HCT116 (cell line): ENCODE measurements around the gene SCAF1. TPM values are rescaled to one million over a fixed set of nuclear protein-coding genes. Genes with fewer than 3 reads are reported as not detected.
"Not testable (repeated sequence)": the region's sequence is repeated elsewhere in the genome, so short reads cannot be mapped to it uniquely, and the experiment has no call there.

Experiments used
- ATAC-seq: fragments of 200-7000 bp; cut with Tn5 transposase; 2 replicates; pipeline ENCODE4 v1.9.1; 2020; ENCODE audit warnings: mild to moderate bottlenecking, moderate library complexity
- BruUV-seq: library from RNA; stranded (reverse); fragments of 400-500 nt; replicated peaks from 2 replicates; lab custom pipeline; 2021; lab: Mats Ljungman, UMichigan
- CTCF ChIA-PET: fragments of 300-600 bp; sonication (Branson Sonifier 250); formaldehyde crosslinking; loops from one replicate; lab custom pipeline; 2021; ENCODE audit warnings: antibody characterized with exemption; lab: Charles Lee
- POLR2A ChIA-PET: fragments of 300-600, 350-600 bp; sonication (Branson Sonifier 250); formaldehyde crosslinking; loops from one replicate; lab custom pipeline; 2021; ENCODE audit warnings: antibody characterized with exemption; lab: Charles Lee
- RAD21 ChIA-PET, 2 experiments: fragments of 300-600 bp; sonication (Branson Sonifier 250); formaldehyde crosslinking; loops; one replicate each; lab custom pipeline; 2023; ENCODE audit warnings: low total read pairs in 2 of 2; ENCODE audit not compliant: uncharacterized antibody in 2 of 2, unreplicated experiment in 2 of 2, low non-redundant PET in 1 of 2; lab: Charles Lee
- DNase-seq: peaks from one replicate; pipeline ENCODE4 v3.0.0-alpha.2; 2010; ENCODE audit warnings: low read depth, low spot score
- H2AFZ ChIP-seq: fragments of 200-600 bp; shearing (Covaris generic), sonication (generic); 2 replicates; pipeline ENCODE4 v1.6.1; 2017; ENCODE audit warnings: low read depth, mixed run types, mixed read lengths, antibody characterized with exemption, low read length; ENCODE audit not compliant: poor library complexity, severe bottlenecking
- H3K27ac ChIP-seq: 2 replicates; pipeline ENCODE4 v1.5.1; 2012; ENCODE audit warnings: low read depth, low read length
- H3K27me3 ChIP-seq: fragments of 200-600 bp; sonication (generic); 2 replicates; pipeline ENCODE4 v1.6.1; 2016; ENCODE audit warnings: mixed run types, low read length, mixed read lengths; ENCODE audit not compliant: insufficient read depth
- H3K36me3 ChIP-seq, 2 experiments: fragments of 200-500 bp in 1 of 2; fragments of 200-600 bp in 1 of 2; sonication (Bioruptor generic) in 1 of 2; sonication (generic) in 1 of 2; 2 replicates each; pipeline versions ENCODE4 v1.5.1 to v1.6.1; 2014 to 2016; ENCODE audit warnings: low read length in 2 of 2, inconsistent platforms in 1 of 2, mixed read lengths in 1 of 2, mixed run types in 1 of 2; ENCODE audit not compliant: insufficient read depth in 2 of 2, control insufficient read depth in 1 of 2
- H3K4me1 ChIP-seq, 2 experiments: fragments of 200-600 bp in 1 of 2; sonication (generic) in 1 of 2; 2 replicates each; pipeline versions ENCODE4 v1.5.1 to v1.6.1; 2012 to 2017; ENCODE audit warnings: low read length in 2 of 2, inconsistent platforms in 1 of 2, mild to moderate bottlenecking in 1 of 2, mixed read lengths in 1 of 2, mixed run types in 1 of 2, moderate library complexity in 1 of 2; ENCODE audit not compliant: insufficient read depth in 2 of 2, control insufficient read depth in 1 of 2
- H3K4me2 ChIP-seq: fragments of 200-600 bp; sonication (generic); 2 replicates; pipeline ENCODE4 v1.6.1; 2017; ENCODE audit warnings: mixed run types, low read length, mixed read lengths
- H3K4me3 ChIP-seq, 2 experiments: fragments of 200-600 bp in 1 of 2; sonication (generic) in 1 of 2; replicated peaks in 1 of 2; 2 replicates each; pipeline ENCODE4 v1.5.1; 2011 to 2016; ENCODE audit warnings: low read length in 2 of 2, control low read depth in 1 of 2, low read depth in 1 of 2, mild to moderate bottlenecking in 1 of 2, mixed read lengths in 1 of 2, mixed run types in 1 of 2
- H3K79me2 ChIP-seq: fragments of 200-600 bp; sonication (generic); 2 replicates; pipeline ENCODE4 v1.6.1; 2017; ENCODE audit warnings: mild to moderate bottlenecking, mixed run types, low read length, moderate library complexity, mixed read lengths; ENCODE audit not compliant: insufficient read depth
- H3K9ac ChIP-seq: fragments of 200-600 bp; sonication (generic); 2 replicates; pipeline ENCODE4 v1.6.1; 2016; ENCODE audit warnings: low read length, mixed read lengths
- H3K9me2 ChIP-seq: fragments of 200-600 bp; sonication (generic), shearing (Covaris generic); 2 replicates; pipeline ENCODE4 v1.6.1; 2017; ENCODE audit warnings: mixed run types, mild to moderate bottlenecking, moderate library complexity; ENCODE audit not compliant: insufficient read depth
- H3K9me3 ChIP-seq, 2 experiments: fragments of 200-500 bp in 1 of 2; fragments of 200-600 bp in 1 of 2; sonication (Bioruptor generic) in 1 of 2; sonication (generic) in 1 of 2; 2 replicates each; pipeline ENCODE4 v1.6.1; 2014 to 2017; ENCODE audit warnings: low read length in 2 of 2, mixed read lengths in 2 of 2, inconsistent platforms in 1 of 2, low read depth in 1 of 2, mild to moderate bottlenecking in 1 of 2, mixed run types in 1 of 2, moderate library complexity in 1 of 2; ENCODE audit not compliant: control insufficient read depth in 1 of 2, insufficient read depth in 1 of 2
- H4K20me1 ChIP-seq: fragments of 200-600 bp; sonication (generic), shearing (Covaris generic); 2 replicates; pipeline ENCODE4 v1.6.1; 2017; ENCODE audit warnings: mixed run types, mild to moderate bottlenecking, moderate library complexity; ENCODE audit not compliant: insufficient read depth
- CEBPB ChIP-seq: IDR thresholded peaks from 2 replicates; pipeline ENCODE4 v1.6.1; 2012; ENCODE audit warnings: low read depth
- CTCF ChIP-seq, 3 experiments: fragments of 200-600 bp in 1 of 3; sonication (generic) in 1 of 3; IDR thresholded peaks in 2 of 3; conservative IDR thresholded peaks in 1 of 3; 2 replicates each; pipeline ENCODE4 v1.5.1; 2012 to 2017; ENCODE audit warnings: low read depth in 2 of 3, low read length in 2 of 3, antibody characterized with exemption in 1 of 3, borderline replicate concordance in 1 of 3, control low read depth in 1 of 3, mild to moderate bottlenecking in 1 of 3, mixed read lengths in 1 of 3, mixed run types in 1 of 3, moderate library complexity in 1 of 3; ENCODE audit not compliant: insufficient read depth in 1 of 3
- EZH2 ChIP-seq: fragments of 200-600 bp; sonication (generic); IDR thresholded peaks from 2 replicates; pipeline ENCODE4 v1.6.1; 2017; ENCODE audit warnings: antibody characterized with exemption, mixed run types
- FOSL1 ChIP-seq: IDR thresholded peaks from 2 replicates; pipeline ENCODE4 v1.6.1; 2012; ENCODE audit warnings: low read depth
- MAX ChIP-seq: IDR thresholded peaks from 2 replicates; pipeline ENCODE4 v1.6.1; 2012
- POLR2A ChIP-seq: IDR thresholded peaks from 2 replicates; pipeline ENCODE4 v1.7.0; 2011; ENCODE audit warnings: borderline replicate concordance; ENCODE audit not compliant: insufficient read depth, insufficient read length; ENCODE audit errors: extremely low read depth
- SP1 ChIP-seq: IDR thresholded peaks from 2 replicates; pipeline ENCODE4 v1.6.1; 2012; ENCODE audit warnings: low read depth
- SRF ChIP-seq: IDR thresholded peaks from 2 replicates; pipeline ENCODE4 v1.6.1; 2012; ENCODE audit warnings: low read depth
- TCF7L2 ChIP-seq: IDR thresholded peaks from 2 replicates; pipeline ENCODE4 v1.7.0; 2011; ENCODE audit warnings: borderline replicate concordance, inconsistent platforms; ENCODE audit not compliant: insufficient read depth, insufficient read length; ENCODE audit errors: extremely low read depth
- YY1 ChIP-seq: IDR thresholded peaks from 2 replicates; pipeline ENCODE4 v1.6.1; 2011; ENCODE audit warnings: low read length, low read depth, moderate library complexity, mild to moderate bottlenecking; ENCODE audit not compliant: insufficient replicate concordance; ENCODE audit errors: extremely low read depth
- ZBTB33 ChIP-seq: IDR thresholded peaks from 2 replicates; pipeline ENCODE4 v1.6.1; 2011; ENCODE audit warnings: mild to moderate bottlenecking, low read length, moderate library complexity; ENCODE audit not compliant: insufficient replicate concordance; ENCODE audit errors: extremely low read depth
- ZFX ChIP-seq: fragments of 450-650 bp; IDR thresholded peaks from 2 replicates; pipeline ENCODE4 v1.6.1; 2017
- ZNF274 ChIP-seq: fragments of 200-500 bp; sonication (Bioruptor generic); IDR thresholded peaks from 2 replicates; pipeline ENCODE4 v1.6.1; 2014; ENCODE audit warnings: mild to moderate bottlenecking, low read depth, low read length, inconsistent platforms
- intact Hi-C: fragments of 100-400 bp; cut with micrococcal nuclease; formaldehyde crosslinking; loops from 2 replicates; pipeline ENCODE4 v1.10.0; 2022
- total RNA-seq: library from RNA; stranded (reverse); gene quantifications from one replicate; pipeline ENCODE4 v1.2.1, GENCODE V29; 2021; ENCODE audit not compliant: unreplicated experiment

Gene SCAF1
- total RNA-seq, 1 experiment from 2014 or later = 96.8 TPM

- H3K9me3 ChIP-seq = no peaks in the 10 kb centered on the region
- H3K27ac ChIP-seq = no peak overlapping the region
- ChIA-PET RAD21 (no interaction called here), POLR2A (interaction anchor here (0.6 kb wide), 2 partner anchors 623 to 736 kb away, joined by 3 to 4 read pairs; partner anchors contain the start of gene RUVBL2), CTCF (no interaction called here)
- H3K4me2 ChIP-seq = no peak overlapping the region
- no peak overlapping the region for H3K4me3 ChIP-seq
- no peak overlapping the region for H2AFZ ChIP-seq
- intact Hi-C loops = no loop called here
- H3K27me3 ChIP-seq = no peaks in the 10 kb centered on the region
- H4K20me1 ChIP-seq = peaks cover 7% of the 10 kb centered on the region; the same call in 1 of the 2 replicates
- H3K9me2 ChIP-seq = no peaks in the 10 kb centered on the region
- TF ChIP-seq SP1 (no peak), MAX (no peak), POLR2A (no peak), ZFX (no peak), TCF7L2 (no peak), CTCF (IDR thresholded peaks at IDR 0.05 in 2 of 3, conservative IDR thresholded peaks at IDR 0.05 in 1 of 3; ENCODE audit: borderline replicate concordance in 1 of 3, insufficient read depth in 1 of 3, low read depth in 2 of 3, low read length in 2 of 3) (no peak), YY1 (no peak), ZBTB33 (no peak), CEBPB (no peak), SRF (no peak), FOSL1 (no peak), EZH2 (no peak), ZNF274 (no peak)
- H3K4me1 ChIP-seq = peaks cover 28 to 31% of the 10 kb centered on the region in 2 experiments
- H3K36me3 ChIP-seq = peaks cover 21 to 28% of the 10 kb centered on the region in 2 experiments; a peak in 3 of 4 replicates
- peaks cover 41% of the 10 kb centered on the region for H3K79me2 ChIP-seq
- BruUV-seq = no TSS peak
- ATAC-seq = no peak
- no peak overlapping the region for H3K9ac ChIP-seq
- no peak for DNase-seq
Observed at GRCh38 chr19:49616945-49617344, 25.1 kb upstream of the SCAF1 start.

GRCh38 chr19:49617860-49618259 lies 24.1 kb upstream of the SCAF1 start:
- RAD21 ChIA-PET, DNase-seq, H3K27me3 ChIP-seq, H3K9me2 ChIP-seq, H4K20me1 ChIP-seq, H3K27ac ChIP-seq, H3K9me3 ChIP-seq, intact Hi-C loops, POLR2A ChIA-PET, H3K4me3 ChIP-seq, CTCF ChIA-PET, H3K4me2 ChIP-seq, H3K9ac ChIP-seq, BruUV-seq, H2AFZ ChIP-seq, ATAC-seq: not testable (repeated sequence)
- H3K79me2 ChIP-seq = peaks cover 33% of the 10 kb centered on the region; the same call in 1 of the 2 replicates
- H3K36me3 ChIP-seq = peaks cover 17 to 28% of the 10 kb centered on the region in 2 experiments; a peak in 3 of 4 replicates
- H3K4me1 ChIP-seq = peaks cover 19 to 22% of the 10 kb centered on the region in 2 experiments
